Spleen (tissue), 11 donors: ENCODE results near the gene KLK15. TPM values are rescaled to one million over a fixed set of nuclear protein-coding genes. Genes with fewer than 3 reads are reported as not detected.

Experiments
- DNase-seq: peaks from one replicate; pipeline ENCODE4 v3.0.0-alpha.2; 2020
- H3K27ac ChIP-seq, 8 donors: fragments of 200-600 bp; sonication (generic) in 7 of 8; 1 replicate in 4 of 8; 2 replicates in 4 of 8; pipeline versions ENCODE4 v1.5.0 to v1.8.0; 2016 to 2021; ENCODE audit warnings: inconsistent platforms in 4 of 8, mild to moderate bottlenecking in 4 of 8, moderate library complexity in 1 of 8
- H3K27me3 ChIP-seq, 7 donors: fragments of 200-600 bp; sonication (generic) in 6 of 7; replicated peaks in 1 of 7; 1 replicate in 4 of 7; 2 replicates in 3 of 7; pipeline versions ENCODE4 v1.5.0 to v1.8.0; 2016 to 2021; ENCODE audit warnings: inconsistent platforms in 3 of 7, mild to moderate bottlenecking in 1 of 7
- H3K36me3 ChIP-seq, 6 donors: fragments of 200-600 bp; sonication (generic) in 5 of 6; 1 replicate in 4 of 6; 2 replicates in 2 of 6; pipeline versions ENCODE4 v1.5.0 to v1.8.0; 2016 to 2021; ENCODE audit warnings: inconsistent platforms in 2 of 6
- H3K4me1 ChIP-seq, 6 donors: fragments of 200-600 bp; sonication (generic) in 5 of 6; 1 replicate in 3 of 6; 2 replicates in 3 of 6; pipeline versions ENCODE4 v1.5.0 to v1.8.0; 2016 to 2021; ENCODE audit warnings: inconsistent platforms in 3 of 6
- H3K4me3 ChIP-seq, 8 donors: fragments of 200-600 bp; sonication (generic) in 7 of 8; 1 replicate in 4 of 8; 2 replicates in 4 of 8; pipeline versions ENCODE4 v1.5.0 to v1.8.0; 2016 to 2021; ENCODE audit warnings: inconsistent platforms in 4 of 8, mild to moderate bottlenecking in 4 of 8, moderate library complexity in 2 of 8
- H3K9me3 ChIP-seq, 8 donors: fragments of 200-600 bp; sonication (generic) in 7 of 8; 1 replicate in 4 of 8; 2 replicates in 4 of 8; pipeline versions ENCODE4 v1.5.0 to v1.8.0; 2016 to 2021; ENCODE audit warnings: inconsistent platforms in 4 of 8
- CTCF ChIP-seq, 11 experiments: fragments of 200-600 bp in 7 of 11; fragments of 450-650 bp in 4 of 11; sonication (generic) in 4 of 11; IDR thresholded peaks in 8 of 11; conservative IDR thresholded peaks in 3 of 11; 1 replicate in 7 of 11; 2 replicates in 4 of 11; pipeline versions ENCODE4 v1.4.0 to v1.8.0; 2016 to 2021; ENCODE audit warnings: antibody characterized with exemption in 11 of 11, inconsistent platforms in 4 of 11, mild to moderate bottlenecking in 1 of 11
- POLR2A ChIP-seq, 3 donors: fragments of 450-650 bp; IDR thresholded peaks; one replicate each; pipeline ENCODE4 v1.5.1; 2017; ENCODE audit warnings: antibody characterized with exemption in 3 of 3, mild to moderate bottlenecking in 1 of 3
- POLR2AphosphoS5 ChIP-seq, 3 donors: sonication (generic); formaldehyde crosslinking; IDR thresholded peaks; one replicate each; pipeline ENCODE4 v1.5.1; 2017; ENCODE audit warnings: antibody characterized with exemption in 3 of 3
- WGBS, 5 donors: extraction: QIAGEN DNeasy Blood & Tissue Kit in 3 of 5; methylation state at CpG; one replicate each; pipeline versions ENCODE4 v1.1.5 to v1.1.7; 2013 to 2018; 5-methylcytosine and 5-hydroxymethylcytosine counted together
- intact Hi-C: fragments of 100-400 bp; cut with DNase I; formaldehyde crosslinking; loops from one replicate; pipeline ENCODE4 v1.15.0; 2023; ENCODE audit warnings: low total_unique reads
- polyA plus RNA-seq, 3 donors: library from polyadenylated mRNA; stranded (reverse); fragments of 200-250 nt; gene quantifications; one replicate each; pipeline ENCODE4 v1.2.1, GENCODE V29; 2013
- total RNA-seq, 7 donors: library from RNA; depleted of rRNA in 3 of 7; stranded (reverse); fragments of >200 nt in 3 of 7; fragmentation: NEBNext Ultra II Directional in 4 of 7; extraction: Animal tissue kit (Norgen Biotek cat#: 25700) in 4 of 7; gene quantifications; one replicate each; pipeline versions ENCODE4 v1.1.0 to v1.2.1, GENCODE V29; 2016 to 2021
- donor health status: healthy with polysubstance abuse.
- donor health status: DM: no; HTN: no; CAD: no; lungs with moderate emphysema.
- donor health status: DM: no; HTN: no; CAD: no.
- donor health status: Bipolar disorder and iron deficiency.
- donor health status: healthy.
- donor health status: DM: no; HTN: no; CAD: no.
- donor health status: DM: yes; HTN: yes; CAD: no.

KLK15 gene
- total and polyA plus RNA-seq, 10 donors: 0.07 to 0.13 TPM; not detected in 8

GRCh38 chr19:50835103-50835784 is 1.9 kb upstream of the KLK15 start:
- 34 to 41% (median 34%) methylated on average over 13 of the region's 13 CpGs for WGBS, 5 donors
- H3K9me3 ChIP-seq: no peaks in the 10 kb centered on the region
- peak overlapping the region in 2 of 8 donors; percentile 3 to 19 for H3K27ac ChIP-seq
- intact Hi-C loops: no loop called here
- DNase-seq: no peak
- H3K4me3 ChIP-seq: peak overlapping the region; percentile 34 to 75 (median 48)
- no peaks in the 10 kb centered on the region for H3K36me3 ChIP-seq
- peaks cover 0 to 17% (median 10%) of the 10 kb centered on the region in 6 donors for H3K4me1 ChIP-seq
- H3K27me3 ChIP-seq: peaks cover 0 to 89% (median 14%) of the 10 kb centered on the region in 7 donors
- no peak for TF ChIP-seq POLR2A (IDR thresholded peaks at IDR 0.05)
- TF ChIP-seq CTCF (IDR thresholded peaks at IDR 0.05 in 8 of 11, conservative IDR thresholded peaks at IDR 0.05 in 3 of 11): no peak
- TF ChIP-seq POLR2AphosphoS5 (IDR thresholded peaks at IDR 0.05): no peak

GRCh38 chr19:50833802-50834167 is 411 bp upstream of the KLK15 start:
- Histone ChIP-seq H3K4me1 (peaks cover 0 to 17% (median 10%) of the 10 kb centered on the region in 6 donors), H3K36me3 (no peaks in the 10 kb centered on the region), H3K27ac (no peak overlapping the region), H3K27me3 (peaks cover 0 to 92% (median 14%) of the 10 kb centered on the region in 7 donors), H3K4me3 (no peak overlapping the region), H3K9me3 (no peaks in the 10 kb centered on the region)
- intact Hi-C loops: no loop called here
- TF ChIP-seq CTCF (IDR thresholded peaks at IDR 0.05 in 8 of 11, conservative IDR thresholded peaks at IDR 0.05 in 3 of 11): no peak
- no peak for TF ChIP-seq POLR2A (IDR thresholded peaks at IDR 0.05)
- no peak for TF ChIP-seq POLR2AphosphoS5 (IDR thresholded peaks at IDR 0.05)
- WGBS, 5 donors: 82 to 99% (median 92%) methylated on average over 6 of the region's 6 CpGs
- DNase-seq: no peak

- no peaks in the 10 kb centered on the region for H3K36me3 ChIP-seq
- H3K9me3 ChIP-seq: no peaks in the 10 kb centered on the region
- no peak overlapping the region for H3K27ac ChIP-seq
- WGBS, 5 donors: 71 to 86% (median 80%) methylated on average over 8 of the region's 8 CpGs
- DNase-seq: no peak
- no peak for TF ChIP-seq POLR2A (IDR thresholded peaks at IDR 0.05)
- no peak for TF ChIP-seq POLR2AphosphoS5 (IDR thresholded peaks at IDR 0.05)
- no peak for TF ChIP-seq CTCF (IDR thresholded peaks at IDR 0.05 in 8 of 11, conservative IDR thresholded peaks at IDR 0.05 in 3 of 11)
- peaks cover 0 to 17% (median 10%) of the 10 kb centered on the region in 6 donors for H3K4me1 ChIP-seq
- H3K27me3 ChIP-seq: peaks cover 0 to 81% (median 14%) of the 10 kb centered on the region in 7 donors
- intact Hi-C loops: no loop called here
- no peak overlapping the region for H3K4me3 ChIP-seq
Observed at GRCh38 chr19:50832666-50833065, 708 bp downstream of the KLK15 start.

GRCh38 chr19:50831026-50831396 is 2.4 kb downstream of the KLK15 start:
- peaks cover 0 to 12% (median 8%) of the 10 kb centered on the region in 6 donors for H3K4me1 ChIP-seq
- TF ChIP-seq CTCF (IDR thresholded peaks at IDR 0.05 in 8 of 11, conservative IDR thresholded peaks at IDR 0.05 in 3 of 11) (no peak), POLR2AphosphoS5 (IDR thresholded peaks at IDR 0.05) (no peak), POLR2A (IDR thresholded peaks at IDR 0.05) (no peak)
- peaks cover 0 to 78% (median 9%) of the 10 kb centered on the region in 7 donors for H3K27me3 ChIP-seq
- H3K9me3 ChIP-seq: no peaks in the 10 kb centered on the region
- H3K4me3 ChIP-seq: no peak overlapping the region
- no peak overlapping the region for H3K27ac ChIP-seq
- no peaks in the 10 kb centered on the region for H3K36me3 ChIP-seq
- DNase-seq: no peak
- 63 to 80% (median 71%) methylated on average over 7 of the region's 7 CpGs for WGBS, 5 donors
- intact Hi-C loops: no loop called here
